Myocyte (in vitro differentiated cells): ENCODE results near the gene EVC2. TPM values are rescaled to one million over a fixed set of nuclear protein-coding genes. Genes with fewer than 3 reads are reported as not detected.

Experiments
- DNase-seq: peaks from one replicate; pipeline ENCODE4 v3.0.0-alpha.2; 2012; ENCODE audit warnings: low read depth
- total RNA-seq: library from RNA; depleted of rRNA; stranded (reverse); fragments of >200 nt; gene quantifications from 2 replicates; pipeline ENCODE4 v1.2.3, GENCODE V29; 2014

EVC2 gene
- total RNA-seq, 1 donor from 2014 or later = 10.8 TPM

DNA sequence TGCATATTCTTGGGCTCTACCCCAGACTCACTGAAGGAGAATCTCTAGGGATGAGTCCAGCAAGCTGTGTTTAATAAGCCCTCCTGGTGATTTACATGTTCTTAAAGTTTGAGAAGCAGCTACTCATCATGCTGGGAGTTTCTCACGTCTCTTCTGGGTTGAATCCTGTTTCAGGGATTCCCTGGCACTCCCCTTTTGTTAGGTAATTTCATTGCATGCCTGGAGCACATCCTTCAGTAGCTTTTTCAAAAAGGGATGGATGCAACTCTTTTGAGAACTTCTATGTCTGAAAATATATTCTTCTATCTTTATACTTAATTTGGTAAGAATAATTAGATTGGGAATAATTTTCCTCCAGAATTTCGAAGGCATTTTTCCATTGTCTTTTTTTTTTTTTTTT is 7.0 kb upstream of the EVC2 start:
- no peak for DNase-seq

DNA sequence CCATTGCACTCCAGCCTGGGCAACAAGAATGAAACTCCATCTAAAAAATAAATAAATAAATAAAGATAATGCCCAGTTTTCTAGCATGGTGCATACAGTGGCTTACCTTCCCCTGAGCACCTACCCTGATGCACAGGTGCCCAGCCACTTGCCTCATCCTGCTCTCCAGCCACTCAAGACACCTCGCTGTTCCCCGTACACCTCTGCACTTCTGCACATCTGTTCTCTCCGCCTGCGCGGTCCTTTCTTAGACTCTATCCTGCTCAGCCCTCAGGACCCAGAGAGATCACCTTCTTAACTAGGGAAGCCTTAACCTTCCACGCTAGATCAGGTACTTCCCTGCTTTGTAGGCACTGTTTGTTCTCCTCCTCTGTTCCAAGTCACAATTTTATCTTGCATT is 5.5 kb upstream of the EVC2 start:
- no peak for DNase-seq

DNA sequence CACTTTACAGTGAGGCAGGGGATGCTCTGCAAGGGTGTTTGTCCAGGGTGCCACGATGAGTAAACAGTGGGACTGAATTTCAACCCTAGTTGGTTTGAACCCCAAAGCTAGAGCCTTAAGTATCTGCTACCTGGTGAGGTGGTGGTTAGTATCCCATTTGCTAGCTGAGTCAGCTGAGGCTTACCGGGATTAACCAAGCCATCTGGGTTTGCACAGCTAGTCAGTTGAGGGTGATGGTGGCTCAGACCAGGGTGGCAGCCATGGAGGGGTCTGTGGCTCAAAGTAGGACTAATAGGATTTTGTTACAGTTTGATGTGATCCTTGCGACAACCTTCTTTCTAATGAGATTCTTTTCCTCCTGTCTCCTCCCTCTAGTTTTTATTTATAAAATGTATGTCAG is 4.6 kb upstream of the EVC2 start:
- DNase-seq = no peak

DNA sequence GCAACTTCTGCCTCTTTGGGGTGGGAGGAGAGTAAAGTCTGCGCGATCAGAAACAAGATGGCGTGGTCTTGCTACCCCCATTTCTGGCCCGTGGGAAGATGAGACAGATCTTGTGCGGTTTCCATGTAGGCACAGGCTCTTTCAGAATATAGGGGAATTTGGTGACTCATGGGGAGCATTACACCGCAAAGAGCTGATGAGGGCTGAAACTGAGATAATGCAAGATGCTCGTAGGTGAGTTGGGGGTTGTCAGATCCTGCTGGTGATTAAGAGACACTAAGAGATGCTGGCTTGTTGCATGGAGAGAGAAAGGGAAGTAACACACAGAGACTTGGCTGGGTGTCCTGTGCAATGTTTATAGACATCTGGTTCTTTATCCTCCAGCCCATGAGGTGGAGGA is 4.2 kb upstream of the EVC2 start:
- DNase-seq = no peak

DNA sequence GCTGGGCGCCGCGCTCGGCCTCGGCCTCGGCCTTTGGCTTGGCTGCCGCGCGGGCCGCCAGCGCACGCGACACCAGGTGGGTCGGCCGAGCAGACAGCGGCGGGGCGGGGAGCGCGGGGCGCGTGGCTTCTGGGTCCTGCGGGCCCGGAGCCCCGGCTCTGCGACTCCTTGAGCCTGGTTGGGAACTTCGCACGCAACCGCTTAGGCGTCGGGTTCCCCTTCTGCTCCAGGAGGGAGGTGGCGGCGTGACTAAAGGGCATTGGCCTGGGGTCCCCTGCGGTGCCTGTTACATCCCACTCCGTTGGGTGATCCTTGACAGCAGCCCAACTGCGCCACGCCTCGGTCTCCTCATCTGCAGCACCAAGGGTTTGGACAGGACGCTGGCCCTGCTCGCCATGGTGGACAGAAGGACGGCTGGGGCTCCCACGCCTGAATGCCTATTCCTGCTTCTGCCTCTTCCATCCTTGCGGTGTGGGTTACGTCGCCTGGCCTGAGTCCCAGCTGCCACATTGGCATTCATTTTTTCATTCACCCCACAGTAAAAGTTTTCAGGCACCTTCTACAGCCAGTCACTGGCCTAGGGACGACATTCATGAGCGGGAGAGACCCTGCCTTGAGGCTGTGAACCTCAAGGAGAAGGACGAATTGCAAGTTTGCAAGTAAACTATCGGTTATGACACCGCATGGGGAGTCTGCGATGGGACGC is 3.3 kb upstream of the EVC2 start:
- DNase-seq = peak; percentile 78

DNA sequence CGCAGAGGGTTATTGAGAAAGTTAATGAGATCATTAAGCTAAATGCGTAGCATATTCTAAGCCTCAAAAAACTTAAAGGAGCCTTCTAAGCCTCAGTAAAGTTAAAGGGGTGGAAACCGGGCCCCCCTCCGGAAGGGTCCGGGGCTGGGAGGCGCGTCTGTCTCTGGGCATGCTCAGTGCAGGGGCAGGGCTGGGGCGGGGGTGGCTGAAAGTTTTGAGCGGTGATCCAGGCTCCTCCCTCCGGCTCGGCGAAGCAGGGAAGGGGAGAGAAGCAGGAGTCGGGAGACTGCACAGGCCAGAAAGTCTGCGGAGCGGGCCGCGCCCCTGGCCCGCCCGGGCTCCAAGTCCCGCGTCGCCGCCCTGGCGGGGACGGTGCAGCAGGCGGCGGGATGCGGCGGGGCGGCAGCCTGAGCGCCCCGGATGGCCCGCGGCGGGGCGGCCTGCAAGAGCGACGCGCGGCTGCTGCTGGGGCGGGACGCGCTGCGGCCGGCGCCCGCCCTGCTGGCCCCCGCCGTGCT is 2.7 kb upstream of the EVC2 start, which contains the start of gene EVC:
TSS of gene EVC (plus strand) at position 241 of the 518 bp plus-strand sequence. CDS start at position 421, 180 bp downstream.
- peak; percentile 92 for DNase-seq

DNA sequence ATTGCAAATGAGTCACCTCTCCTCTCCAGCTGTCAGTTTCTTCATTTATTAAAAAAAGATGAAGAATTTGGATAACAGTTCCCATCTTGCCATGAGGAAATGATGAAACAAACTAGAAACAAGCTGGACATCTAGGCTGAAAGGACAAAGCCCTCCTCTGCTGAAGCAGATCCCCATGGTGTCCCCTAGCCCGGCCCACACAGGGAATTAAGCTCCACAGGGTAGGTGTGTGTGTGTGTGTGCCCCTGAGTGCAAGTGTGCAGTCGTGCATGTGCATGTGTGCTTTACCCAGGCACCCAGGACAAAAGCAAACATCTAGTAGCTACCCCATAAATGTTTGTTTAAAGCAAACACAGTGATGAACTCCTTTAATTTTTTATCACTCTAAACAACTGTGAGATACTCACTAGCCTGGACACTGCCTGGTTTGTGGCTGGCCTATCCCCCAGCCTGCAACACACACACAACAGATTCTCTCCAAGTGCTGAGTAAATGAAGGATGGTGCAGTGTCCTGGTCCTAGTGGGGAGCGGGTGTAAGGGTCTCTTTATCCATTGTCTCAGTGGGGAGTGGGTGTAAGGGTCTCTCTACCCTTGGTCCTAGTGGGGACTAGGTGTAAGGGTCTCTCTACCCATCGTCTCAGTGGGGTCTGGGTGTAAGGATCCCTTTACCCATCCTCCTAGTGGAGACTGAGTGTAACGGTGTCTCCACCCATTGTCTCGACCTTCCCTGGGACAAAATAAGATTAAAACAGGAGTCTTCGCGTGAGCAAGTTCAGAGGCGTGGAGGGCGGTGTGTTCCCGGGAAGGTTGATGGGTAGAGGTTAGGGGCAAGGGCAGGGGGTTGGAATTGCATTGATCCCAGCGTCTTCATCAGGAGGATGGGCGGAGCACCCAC is 2.0 kb upstream of the EVC2 start:
- peak; percentile 55 for DNase-seq

DNA sequence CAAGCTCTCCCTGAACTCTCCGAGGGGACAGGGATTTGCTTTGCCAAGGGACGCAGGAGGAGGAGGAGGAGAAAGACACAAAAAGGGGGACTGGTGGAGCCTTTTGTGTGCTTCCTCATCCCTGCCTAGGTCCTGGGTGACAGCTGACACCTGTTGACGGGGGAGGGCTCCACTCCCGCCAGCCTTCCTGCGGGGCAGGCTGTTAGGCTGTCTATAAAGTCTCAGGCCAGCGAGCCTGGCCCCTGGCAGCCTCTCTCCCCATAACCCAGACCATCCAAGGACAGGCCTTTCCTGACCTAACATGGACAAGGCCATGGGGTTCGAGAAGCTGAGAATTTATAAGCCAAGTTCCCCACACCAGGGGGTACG is 832 bp upstream of the EVC2 start:
- DNase-seq = peak; percentile 87

DNA sequence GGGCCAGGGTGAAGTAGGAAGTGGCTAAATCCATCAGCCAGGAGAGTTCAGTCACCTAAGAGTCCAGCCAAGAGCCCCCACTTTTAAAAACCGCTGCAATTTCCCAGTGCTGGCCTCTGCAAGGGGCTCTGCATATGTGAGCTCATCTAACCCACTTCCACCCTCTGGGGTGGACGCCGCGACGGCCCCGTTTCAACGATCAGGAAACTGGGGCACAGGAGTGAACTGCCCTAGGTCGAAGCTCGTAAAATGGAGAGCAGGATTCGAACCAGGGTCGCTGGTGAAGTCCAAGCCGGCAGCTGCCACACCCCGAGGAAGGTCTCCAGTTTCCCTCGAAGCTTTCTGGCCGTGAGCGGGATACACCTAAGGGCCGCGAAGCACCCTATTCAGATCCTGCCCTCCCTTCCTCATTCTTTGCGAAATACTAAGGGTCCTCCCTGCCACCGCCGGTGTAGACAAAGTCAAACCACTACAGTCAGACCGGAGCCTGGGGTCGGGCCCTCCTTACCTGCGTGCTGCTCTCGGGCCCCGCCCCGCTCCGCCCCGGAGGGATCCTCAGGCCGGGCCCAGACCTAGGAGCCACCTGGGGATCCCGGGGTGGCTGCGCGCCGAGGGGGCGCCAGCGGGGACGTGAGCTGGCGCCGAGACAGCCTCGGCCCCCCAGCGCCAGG is 446 bp downstream of the EVC2 start:
- DNase-seq = peak; percentile 28

DNA sequence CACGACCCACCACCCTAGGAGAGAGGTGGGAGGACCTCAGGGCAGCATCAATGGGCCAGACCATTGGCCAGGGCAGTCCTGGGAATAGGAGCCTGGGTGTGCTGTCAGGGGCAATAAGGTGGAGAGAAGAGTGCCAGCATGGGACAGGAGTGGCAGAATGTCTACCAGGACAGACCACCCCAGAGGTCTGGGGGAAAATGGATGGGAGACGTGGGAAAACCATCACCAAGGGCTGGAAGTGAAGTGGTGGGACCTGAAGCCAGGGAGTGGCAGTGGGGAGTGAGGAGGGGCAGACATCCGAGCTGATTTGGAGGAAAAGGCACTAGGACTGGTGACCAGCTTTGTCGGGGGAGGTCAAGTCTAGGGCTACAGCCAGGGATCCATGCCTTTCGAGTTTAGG is 993 bp downstream of the EVC2 start:
- DNase-seq = no peak

DNA sequence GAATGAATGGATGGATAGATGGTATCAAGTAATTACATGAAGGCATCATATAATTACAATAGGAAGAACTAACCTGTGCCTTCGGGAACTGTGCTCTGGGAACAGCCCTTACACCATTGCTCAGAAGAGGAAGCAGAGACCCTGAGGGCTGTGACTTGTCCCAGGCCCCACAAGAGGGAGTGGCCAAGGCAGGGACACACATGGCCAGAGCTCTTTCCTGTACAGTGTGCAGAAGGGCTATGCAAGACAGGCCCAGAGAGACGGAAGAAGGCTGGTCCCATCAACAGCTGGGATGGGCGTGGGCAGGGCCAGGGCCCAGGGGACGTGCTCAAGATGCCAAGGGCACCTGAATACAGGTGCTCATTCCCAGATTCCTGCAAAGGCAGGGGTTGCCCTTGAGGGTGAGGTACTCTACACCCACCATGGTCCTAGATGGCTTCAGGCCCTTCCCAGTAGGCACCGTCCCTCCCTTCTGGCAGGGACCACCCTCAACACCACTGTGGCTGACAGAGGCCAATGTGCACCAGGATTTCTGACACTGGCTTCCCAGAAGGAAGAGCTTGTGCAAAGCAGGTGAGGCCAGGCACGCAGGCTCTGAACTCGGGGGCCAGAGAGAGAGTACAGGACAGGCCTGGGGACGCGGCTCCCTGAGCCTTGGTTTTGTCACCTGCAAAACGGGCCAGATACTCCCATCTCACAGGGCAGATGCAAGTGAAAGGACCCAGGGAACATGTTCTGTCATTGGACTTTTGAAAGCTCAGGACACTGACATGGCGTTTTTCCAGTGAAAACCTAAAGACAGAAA is 1.7 kb downstream of the EVC2 start:
- DNase-seq = peak; percentile 55

DNA sequence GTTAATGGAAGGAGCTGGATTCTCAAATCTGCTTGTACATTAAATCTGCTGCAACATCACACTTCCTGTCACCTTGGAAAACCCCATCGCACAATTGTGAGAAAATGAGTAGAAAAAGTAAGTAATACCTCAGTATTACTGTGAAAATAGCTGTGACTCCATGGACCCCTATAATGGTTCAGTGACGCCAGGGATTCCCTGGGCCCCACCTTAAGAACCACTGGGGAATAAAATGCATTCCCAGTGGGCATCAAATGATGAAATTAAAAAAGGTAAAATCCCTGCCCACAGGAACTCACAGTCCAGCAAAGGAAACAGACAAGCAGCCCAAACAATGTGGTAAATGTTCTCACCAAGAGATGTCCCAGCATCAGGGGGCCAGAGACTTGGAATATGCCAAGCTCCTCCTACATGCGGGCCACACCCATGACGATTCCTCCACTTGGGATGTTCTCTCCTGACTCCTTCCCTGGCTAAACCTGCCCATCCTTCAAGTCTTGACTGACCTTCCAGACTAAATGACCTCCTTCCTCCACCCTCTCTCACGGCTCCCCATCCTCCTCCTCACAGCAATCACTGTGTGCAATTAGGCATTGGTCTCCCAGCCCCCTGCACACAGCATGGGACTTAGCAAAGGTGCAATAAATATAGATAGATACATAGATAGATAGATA is 2.6 kb downstream of the EVC2 start:
- no peak for DNase-seq

DNA sequence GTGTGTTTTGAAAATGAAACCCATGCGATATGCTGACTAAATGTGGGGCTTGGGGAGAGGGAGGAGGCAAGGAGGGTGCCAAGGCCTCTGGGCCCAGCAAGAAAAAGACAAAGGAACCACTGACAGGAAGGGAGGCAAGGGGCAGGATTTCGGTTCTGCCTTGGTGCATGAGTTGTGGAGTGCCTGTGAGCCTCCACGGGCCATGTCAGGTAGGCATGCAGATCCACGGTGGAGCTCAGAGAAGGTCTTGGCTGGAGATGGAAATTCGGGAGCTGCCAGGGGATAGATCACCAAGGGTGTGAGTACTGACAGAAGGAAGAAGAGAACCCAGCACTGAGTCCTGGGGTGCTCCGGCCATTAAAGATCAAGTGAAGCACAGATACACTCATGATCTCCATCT is 4.1 kb downstream of the EVC2 start:
- DNase-seq = no peak

DNA sequence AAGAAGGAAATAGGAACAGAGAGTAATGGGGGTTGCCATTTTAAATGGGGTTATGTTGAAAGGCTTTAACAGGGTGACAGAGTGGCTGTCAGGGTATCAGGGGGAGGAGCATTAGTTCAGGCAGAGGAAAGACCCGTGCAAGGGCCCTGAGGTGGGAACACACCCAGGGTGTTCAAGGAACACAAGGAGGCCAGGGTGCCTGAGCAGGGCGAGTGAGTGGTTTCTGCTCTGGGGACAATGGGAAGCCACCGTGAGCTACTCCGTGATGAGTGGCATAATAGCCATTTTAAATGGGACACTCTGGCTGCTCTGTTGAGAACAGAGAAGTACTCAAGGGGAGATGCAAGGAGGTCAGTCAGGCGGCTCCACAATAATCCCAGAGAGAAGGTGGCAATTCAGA is 4.5 kb downstream of the EVC2 start:
- DNase-seq = no peak

DNA sequence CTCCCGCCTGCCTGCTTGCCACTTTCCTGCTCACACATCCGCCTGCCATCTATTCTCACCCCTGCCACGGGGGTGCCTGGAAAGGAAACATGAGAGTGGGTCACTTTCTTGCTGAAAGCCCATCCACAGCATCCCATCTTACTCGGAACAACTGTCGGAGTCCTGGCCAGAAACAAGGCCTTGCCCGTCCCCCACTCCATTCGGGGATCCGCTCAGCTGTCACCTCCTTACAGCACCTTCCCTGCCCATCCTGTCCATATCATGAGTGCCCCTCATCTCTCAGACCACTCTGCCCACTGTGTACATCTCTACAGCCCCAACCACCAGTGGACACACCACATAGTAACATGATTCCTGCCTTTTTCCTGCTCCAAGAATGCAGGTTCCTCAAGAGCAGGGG is 6.4 kb downstream of the EVC2 start:
- DNase-seq = no peak

DNA sequence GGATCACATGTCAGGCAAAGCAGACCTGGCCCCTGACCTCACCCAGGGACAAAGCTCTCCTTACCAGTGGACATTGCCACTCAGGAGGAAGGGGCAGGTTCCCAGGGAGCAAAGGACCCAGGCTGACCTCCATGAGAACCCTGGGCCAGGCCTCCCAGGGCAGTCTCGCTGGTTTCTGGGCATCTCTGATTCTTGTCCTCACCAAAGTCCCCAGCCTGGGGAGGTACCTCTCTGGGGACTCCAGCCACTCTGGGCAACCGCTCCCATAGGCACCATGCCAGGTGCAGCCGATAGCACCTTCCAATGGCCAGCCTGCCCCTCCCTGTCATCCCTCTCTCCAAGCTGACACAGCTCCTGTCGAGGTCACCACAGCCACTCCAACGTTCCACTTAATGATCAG is 7.9 kb downstream of the EVC2 start:
- no peak for DNase-seq

DNA sequence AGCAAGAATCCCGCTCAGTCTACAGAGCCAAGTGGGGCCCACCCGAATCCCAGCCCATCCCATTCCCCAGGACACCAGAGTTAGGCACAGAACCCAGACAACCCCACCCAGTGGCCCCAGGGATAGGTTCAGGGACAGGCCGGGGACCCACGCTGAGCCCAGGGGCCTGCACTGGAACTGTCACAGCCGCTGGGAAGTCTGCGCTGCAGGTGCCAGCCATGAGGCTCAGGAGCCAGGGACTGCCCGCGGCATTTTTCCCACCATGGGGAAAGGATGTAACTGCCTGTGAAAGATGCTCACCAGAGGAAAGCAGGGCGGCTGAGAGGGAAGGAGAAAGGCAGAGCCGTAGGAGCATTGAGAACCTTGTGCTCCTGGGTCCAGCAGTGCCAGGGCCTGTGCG is 12.0 kb downstream of the EVC2 start:
- DNase-seq = no peak

DNA sequence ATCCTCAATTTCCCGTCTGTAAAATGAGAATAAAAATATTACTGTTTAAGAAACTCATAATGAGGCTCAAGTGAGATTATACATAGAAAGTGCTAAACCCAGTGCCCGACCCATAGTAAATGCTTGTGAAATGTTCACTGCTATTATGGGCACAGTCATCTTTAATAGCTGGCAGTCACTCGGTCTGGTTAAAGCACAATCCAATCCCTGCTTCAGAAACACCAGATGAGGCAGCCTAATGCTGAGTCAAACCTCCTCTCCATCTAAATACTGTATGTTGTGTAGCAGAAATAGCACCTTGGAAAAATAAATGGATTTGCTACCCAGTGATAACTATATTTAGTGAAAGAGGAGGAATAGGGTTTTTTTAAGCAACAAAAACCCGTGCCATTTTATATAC is 14.5 kb downstream of the EVC2 start:
- no peak for DNase-seq

DNA sequence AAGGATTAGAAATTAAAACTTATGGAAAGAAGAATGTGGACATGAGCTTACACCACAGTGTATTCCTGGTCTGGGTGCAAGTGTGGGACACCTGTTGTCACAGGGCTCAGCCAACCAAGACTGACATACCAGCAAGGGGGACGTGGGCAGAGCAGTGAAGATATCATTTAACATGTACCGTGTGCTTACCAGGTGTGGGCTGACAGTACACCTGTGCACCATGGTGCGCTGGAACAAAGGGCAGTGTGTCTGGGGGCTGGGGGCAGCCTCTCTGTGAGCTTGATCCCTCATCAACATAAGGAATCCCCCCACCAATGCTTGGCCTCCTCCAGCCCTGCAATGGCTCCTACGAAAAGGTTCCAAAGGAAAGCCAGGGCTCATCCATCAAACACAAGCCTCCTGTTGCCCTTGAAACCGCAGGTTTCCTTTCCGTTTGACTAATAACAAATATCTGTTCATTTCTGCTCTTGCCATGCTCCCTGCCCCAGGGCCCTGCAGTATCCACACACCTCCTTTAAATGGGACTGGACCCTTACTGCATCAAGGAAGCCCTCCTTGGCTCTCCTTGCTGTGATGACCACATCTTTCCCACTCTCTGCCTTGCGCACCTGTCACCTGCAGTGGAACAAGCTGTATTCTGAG is 16.7 kb downstream of the EVC2 start:
- DNase-seq = peak; percentile 42

DNA sequence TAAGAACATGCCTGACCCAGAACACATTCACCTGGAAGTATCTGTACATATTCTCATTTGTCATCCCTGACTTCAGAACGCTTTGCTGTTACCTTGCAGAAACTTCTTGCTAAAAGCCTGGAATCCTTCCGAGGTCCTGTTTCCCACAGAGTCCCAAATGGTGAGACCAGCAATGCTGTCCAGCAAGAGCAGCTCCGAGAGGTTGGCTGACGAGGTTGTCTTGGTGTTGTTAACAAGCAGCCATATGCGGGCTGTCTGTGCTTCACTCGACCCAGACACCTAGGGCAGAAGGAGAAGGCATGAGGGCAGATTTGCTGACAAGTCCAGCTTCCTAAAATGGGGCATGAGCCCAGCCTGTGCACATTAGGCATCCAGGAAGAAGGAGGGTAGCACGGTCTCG is 19.3 kb downstream of the EVC2 start:
- DNase-seq = no peak
